HL-60 (cell line): ENCODE data around the gene KLHL30.

Experiments used
- DNase-seq, 2 experiments: peaks; one replicate each; pipeline ENCODE4 v3.0.0-alpha.2; 2010 to 2020; ENCODE audit warnings: low read depth in 1 of 2, low spot score in 1 of 2
- H3K27ac ChIP-seq: fragments of 250-450 bp; sonication (Bioruptor Pico); replicated peaks from 2 replicates; pipeline ENCODE4 v1.5.1; 2020; ENCODE audit warnings: mild to moderate bottlenecking, moderate library complexity
- H3K27me3 ChIP-seq: fragments of 250-450 bp; sonication (Bioruptor Pico); 2 replicates; pipeline ENCODE4 v1.5.1; 2021; ENCODE audit warnings: mild to moderate bottlenecking, moderate library complexity; ENCODE audit not compliant: insufficient read depth, poor library complexity, severe bottlenecking
- H3K4me3 ChIP-seq: replicated peaks from 2 replicates; pipeline ENCODE4 v1.5.1; 2011; ENCODE audit warnings: mild to moderate bottlenecking, control low read depth, low read length; ENCODE audit not compliant: insufficient read depth
- GABPA ChIP-seq: IDR thresholded peaks from 2 replicates; pipeline ENCODE4 v1.6.1; 2012; ENCODE audit warnings: low read depth
- POLR2AphosphoS5 ChIP-seq: IDR thresholded peaks from 2 replicates; pipeline ENCODE4 v1.6.1; 2012; ENCODE audit warnings: low read depth
- SPI1 ChIP-seq: IDR thresholded peaks from 2 replicates; pipeline ENCODE4 v1.6.1; 2012; ENCODE audit warnings: low read depth, mild to moderate bottlenecking, borderline replicate concordance
- TF ChIP-seq, protein P1 (sequence below): IDR thresholded peaks from one replicate; pipeline ENCODE4 v1.5.1; 2011; ENCODE audit warnings: low read length, control low read depth, inconsistent platforms; ENCODE audit not compliant: insufficient read depth
- TF ChIP-seq, protein P2 (sequence below): IDR thresholded peaks from 2 replicates; pipeline ENCODE4 v1.6.1; 2012; ENCODE audit warnings: low read depth; ENCODE audit not compliant: insufficient replicate concordance

KLHL30 gene

DNA sequence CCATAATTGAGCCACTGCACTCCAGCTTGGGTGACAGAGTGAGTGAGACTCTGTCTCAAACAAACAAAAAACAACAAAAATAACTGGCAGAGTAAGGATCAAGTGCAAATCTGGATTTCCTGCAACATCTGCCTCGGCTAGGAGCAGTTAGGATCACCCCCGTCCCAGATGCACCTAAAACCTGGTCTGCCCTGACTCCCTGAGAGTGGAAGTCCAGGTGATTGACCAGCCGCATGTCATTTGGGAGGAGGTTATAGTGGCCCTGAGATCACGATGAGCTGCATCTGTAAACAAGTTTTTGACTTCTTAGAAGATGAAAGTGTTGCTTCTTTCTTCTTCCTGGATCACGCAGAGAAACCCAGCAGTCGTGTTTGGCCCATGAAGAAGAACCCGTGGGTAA is 43.3 kb upstream of the KLHL30 start:
- H3K27ac ChIP-seq: no peak overlapping the region
- DNase-seq: no peak
- H3K4me3 ChIP-seq: no peak overlapping the region
- TF ChIP-seq GABPA (no peak), SPI1 (no peak), POLR2AphosphoS5 (no peak)
- TF ChIP-seq, protein P1, sequence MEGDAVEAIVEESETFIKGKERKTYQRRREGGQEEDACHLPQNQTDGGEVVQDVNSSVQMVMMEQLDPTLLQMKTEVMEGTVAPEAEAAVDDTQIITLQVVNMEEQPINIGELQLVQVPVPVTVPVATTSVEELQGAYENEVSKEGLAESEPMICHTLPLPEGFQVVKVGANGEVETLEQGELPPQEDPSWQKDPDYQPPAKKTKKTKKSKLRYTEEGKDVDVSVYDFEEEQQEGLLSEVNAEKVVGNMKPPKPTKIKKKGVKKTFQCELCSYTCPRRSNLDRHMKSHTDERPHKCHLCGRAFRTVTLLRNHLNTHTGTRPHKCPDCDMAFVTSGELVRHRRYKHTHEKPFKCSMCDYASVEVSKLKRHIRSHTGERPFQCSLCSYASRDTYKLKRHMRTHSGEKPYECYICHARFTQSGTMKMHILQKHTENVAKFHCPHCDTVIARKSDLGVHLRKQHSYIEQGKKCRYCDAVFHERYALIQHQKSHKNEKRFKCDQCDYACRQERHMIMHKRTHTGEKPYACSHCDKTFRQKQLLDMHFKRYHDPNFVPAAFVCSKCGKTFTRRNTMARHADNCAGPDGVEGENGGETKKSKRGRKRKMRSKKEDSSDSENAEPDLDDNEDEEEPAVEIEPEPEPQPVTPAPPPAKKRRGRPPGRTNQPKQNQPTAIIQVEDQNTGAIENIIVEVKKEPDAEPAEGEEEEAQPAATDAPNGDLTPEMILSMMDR: no peak
- TF ChIP-seq, protein P2, sequence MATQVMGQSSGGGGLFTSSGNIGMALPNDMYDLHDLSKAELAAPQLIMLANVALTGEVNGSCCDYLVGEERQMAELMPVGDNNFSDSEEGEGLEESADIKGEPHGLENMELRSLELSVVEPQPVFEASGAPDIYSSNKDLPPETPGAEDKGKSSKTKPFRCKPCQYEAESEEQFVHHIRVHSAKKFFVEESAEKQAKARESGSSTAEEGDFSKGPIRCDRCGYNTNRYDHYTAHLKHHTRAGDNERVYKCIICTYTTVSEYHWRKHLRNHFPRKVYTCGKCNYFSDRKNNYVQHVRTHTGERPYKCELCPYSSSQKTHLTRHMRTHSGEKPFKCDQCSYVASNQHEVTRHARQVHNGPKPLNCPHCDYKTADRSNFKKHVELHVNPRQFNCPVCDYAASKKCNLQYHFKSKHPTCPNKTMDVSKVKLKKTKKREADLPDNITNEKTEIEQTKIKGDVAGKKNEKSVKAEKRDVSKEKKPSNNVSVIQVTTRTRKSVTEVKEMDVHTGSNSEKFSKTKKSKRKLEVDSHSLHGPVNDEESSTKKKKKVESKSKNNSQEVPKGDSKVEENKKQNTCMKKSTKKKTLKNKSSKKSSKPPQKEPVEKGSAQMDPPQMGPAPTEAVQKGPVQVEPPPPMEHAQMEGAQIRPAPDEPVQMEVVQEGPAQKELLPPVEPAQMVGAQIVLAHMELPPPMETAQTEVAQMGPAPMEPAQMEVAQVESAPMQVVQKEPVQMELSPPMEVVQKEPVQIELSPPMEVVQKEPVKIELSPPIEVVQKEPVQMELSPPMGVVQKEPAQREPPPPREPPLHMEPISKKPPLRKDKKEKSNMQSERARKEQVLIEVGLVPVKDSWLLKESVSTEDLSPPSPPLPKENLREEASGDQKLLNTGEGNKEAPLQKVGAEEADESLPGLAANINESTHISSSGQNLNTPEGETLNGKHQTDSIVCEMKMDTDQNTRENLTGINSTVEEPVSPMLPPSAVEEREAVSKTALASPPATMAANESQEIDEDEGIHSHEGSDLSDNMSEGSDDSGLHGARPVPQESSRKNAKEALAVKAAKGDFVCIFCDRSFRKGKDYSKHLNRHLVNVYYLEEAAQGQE: no peak
- no peaks in the 10 kb centered on the region for H3K27me3 ChIP-seq

DNA sequence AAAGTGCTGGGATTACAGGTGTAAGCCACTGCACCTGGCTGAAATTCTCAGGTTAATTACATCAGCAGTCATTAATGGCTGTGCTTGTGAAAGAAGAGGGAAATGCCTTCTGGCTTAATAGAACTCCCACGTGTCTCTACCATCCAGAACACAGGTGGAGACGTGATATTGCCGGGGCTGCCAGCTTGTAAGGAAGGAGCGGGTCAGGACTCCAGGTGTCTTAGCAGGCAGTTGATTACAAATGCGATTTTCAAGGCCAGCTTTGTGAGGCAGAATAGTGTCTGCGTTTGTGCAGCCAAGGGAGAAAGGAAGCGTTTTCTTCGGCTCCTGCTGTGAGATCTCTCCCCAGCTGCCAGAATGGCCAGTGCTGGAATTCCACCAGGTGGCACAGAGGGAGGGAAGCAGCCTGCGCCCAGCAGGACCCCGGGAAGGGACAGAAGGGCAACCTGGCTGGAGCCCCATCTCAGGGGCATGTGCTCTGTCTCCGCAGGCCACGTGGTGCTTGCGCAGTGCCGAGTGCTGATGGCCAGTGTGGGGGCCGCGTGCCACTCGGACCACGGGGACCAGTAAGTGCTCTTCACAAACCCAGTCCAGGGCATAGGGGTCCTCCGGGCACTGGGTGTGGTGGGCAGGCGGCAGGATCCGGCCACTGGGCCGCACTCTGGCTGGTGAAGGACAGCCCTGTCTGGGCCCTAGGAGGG is 42.0 kb upstream of the KLHL30 start:
- H3K27ac ChIP-seq: no peak overlapping the region
- H3K27me3 ChIP-seq: no peaks in the 10 kb centered on the region
- TF ChIP-seq SPI1: no peak
- TF ChIP-seq, protein P2: no peak
- TF ChIP-seq, protein P1: no peak
- TF ChIP-seq POLR2AphosphoS5: no peak
- TF ChIP-seq GABPA: no peak
- no peak overlapping the region for H3K4me3 ChIP-seq
- DNase-seq: no peak

DNA sequence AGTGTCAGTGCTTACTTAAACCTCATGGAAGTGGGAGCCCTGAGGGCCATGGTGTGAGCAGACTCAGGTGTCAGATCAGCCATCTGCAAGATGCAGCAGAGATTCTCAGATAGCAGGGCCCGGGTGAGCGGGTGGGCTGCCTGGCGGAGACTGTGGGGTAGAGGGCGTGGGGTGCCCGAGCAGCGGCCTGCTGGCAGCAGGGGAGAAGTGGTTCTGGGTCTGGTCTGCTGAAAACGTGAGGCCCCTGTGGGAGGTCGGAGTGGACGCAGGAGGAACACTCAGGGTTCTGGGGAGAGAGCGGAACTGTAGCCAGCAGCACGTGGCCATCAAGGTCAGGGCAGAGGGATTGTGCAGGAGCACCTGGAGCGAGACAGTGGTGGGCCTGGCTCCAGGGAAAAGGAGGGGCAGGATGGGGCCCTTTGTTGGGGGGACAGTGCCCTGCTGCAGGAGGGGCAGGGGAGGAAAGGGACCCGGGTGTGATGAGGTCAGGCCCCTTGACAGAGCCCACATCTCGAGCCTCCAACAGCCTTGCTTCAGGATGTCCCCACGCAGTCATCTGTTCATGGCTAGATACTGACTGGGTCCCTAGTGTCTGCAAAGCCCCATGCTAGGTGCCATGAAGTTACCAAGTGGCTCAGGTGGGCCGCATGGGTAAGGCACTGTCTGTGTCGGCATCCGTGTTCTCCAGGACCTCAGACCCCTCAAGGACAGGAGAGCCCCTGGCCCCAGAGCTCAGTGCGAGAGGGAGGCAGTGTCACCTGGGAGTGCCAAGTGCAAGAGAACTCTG is 41.1 kb upstream of the KLHL30 start:
- Histone ChIP-seq H3K27ac (no peak overlapping the region), H3K4me3 (no peak overlapping the region), H3K27me3 (no peaks in the 10 kb centered on the region)
- TF ChIP-seq, protein P2: no peak
- TF ChIP-seq GABPA (no peak), POLR2AphosphoS5 (no peak), SPI1 (no peak)
- TF ChIP-seq, protein P1: no peak
- DNase-seq: no peak
